Measurements from ENCODE around the gene CAMKV. TPM values are rescaled to one million over a fixed set of nuclear protein-coding genes. Genes with fewer than 3 reads are reported as not detected.
A peak's percentile ranks its signal among the peaks of the same experiment; 100 is the strongest.

CAMKV gene
- total and polyA plus RNA-seq, 2 experiments from 2014 or later, result 0.09 TPM; not detected in 1

DNA sequence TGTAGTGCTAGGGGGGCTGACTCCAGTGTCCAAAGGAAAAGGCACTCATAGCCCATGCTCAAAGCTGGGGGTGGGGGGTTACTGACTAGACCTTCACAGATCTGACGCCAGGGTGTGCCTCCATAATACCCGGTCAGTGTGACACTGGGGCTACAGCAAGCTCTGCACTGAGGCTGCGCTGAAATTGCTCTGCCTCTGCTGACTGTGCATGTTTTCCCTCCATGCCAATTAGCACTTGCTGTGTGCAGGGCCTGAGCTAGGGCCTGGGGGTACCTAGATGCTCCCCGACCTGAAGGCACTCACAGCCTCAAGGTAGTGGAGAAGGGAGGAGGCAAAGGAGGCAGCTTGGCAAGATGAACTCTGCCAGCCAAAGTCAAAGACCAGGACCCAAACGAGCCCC, 5.2 kb downstream of the CAMKV start:
- no peak overlapping the region for H3K4me3 ChIP-seq
- peaks cover 30% of the 10 kb centered on the region for H3K27me3 ChIP-seq
- no peaks in the 10 kb centered on the region for H3K9me3 ChIP-seq (ENCODE audit: low read depth)
- H3K27ac ChIP-seq, result no peak overlapping the region
- H3K4me1 ChIP-seq (ENCODE audit: low read depth), result peaks cover 5% of the 10 kb centered on the region
- TF ChIP-seq, protein P1, sequence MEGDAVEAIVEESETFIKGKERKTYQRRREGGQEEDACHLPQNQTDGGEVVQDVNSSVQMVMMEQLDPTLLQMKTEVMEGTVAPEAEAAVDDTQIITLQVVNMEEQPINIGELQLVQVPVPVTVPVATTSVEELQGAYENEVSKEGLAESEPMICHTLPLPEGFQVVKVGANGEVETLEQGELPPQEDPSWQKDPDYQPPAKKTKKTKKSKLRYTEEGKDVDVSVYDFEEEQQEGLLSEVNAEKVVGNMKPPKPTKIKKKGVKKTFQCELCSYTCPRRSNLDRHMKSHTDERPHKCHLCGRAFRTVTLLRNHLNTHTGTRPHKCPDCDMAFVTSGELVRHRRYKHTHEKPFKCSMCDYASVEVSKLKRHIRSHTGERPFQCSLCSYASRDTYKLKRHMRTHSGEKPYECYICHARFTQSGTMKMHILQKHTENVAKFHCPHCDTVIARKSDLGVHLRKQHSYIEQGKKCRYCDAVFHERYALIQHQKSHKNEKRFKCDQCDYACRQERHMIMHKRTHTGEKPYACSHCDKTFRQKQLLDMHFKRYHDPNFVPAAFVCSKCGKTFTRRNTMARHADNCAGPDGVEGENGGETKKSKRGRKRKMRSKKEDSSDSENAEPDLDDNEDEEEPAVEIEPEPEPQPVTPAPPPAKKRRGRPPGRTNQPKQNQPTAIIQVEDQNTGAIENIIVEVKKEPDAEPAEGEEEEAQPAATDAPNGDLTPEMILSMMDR (IDR thresholded peaks at IDR 0.05; ENCODE audit: low read depth, low read length), result no peak
- DNase-seq (ENCODE audit: low read depth in 1 of 2, low spot score in 1 of 2), result no peak
- H3K36me3 ChIP-seq, result no peaks in the 10 kb centered on the region

DNA sequence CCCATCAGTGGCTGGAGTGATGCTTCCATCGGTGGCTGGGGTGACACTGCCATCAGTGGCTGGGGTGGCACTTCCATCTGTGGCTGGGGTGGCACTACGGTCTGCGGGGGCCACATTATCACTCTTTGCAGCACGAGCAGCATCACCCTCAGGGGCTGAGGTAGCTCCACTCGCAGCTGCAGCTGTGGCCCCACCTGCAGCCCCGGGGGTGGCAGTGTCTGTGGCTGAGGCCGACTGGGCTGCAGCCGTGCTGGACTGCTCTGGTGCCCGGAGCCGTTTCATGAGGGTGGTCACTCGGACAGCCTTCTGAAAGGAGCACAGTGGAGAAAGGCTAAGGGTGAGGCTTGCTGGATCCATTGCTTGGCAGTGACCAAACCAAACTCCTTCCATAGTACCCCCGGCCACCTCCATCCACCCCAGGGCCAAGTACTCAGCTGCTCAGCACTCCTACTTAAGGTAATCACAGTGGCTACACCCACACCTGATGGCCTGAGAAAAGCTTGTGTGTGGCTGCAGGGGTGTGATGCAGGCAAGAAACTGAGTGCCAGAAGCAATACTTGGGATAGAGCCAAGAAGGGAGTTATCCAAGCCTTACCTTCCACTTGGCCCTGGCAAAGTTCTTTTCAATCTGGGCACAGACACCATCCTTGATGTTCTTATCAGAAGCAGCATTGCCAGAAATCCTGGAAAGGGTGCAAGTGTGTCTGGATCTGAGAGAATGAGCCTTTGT, 10.0 kb downstream of the CAMKV start:
- peaks cover 13% of the 10 kb centered on the region for H3K27me3 ChIP-seq

DNA sequence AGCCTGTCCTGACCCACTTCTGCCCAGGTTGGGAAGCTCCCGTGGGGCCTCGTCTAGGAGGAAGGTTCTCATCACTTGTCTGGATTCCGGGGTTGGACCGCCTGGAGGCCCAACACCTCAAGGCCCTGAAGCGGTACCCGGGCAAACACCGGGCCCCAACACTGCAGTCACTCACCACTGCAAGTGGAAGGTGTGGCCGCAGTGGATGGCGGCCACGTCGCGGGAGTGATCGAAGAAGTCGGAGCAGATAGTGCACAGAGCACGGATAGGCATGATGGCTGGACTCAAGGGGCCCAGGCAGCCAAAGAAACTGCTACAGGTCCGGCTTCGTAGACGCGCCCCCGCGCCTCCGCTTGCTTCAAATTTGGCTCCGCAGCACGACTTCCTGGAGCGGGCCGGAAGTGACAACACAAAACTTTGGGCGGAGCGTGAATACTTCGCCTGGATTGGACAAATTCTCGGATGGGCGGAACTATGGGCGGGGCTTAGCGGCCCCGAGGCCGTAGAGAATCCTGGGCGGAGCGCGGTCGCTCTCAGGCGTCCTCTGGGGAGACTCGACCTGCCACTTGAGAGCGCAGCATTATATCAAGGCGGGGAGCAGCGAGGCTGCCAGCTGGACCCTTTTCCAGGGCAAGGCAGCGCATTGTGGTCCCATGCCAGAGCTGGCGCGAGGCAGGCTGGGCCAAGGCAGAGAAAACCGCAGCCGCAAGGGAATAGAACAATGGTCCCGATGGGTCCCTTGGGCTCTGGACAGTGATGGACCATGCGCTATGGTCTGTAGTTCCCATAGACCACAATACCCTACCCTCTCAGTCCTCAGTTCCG, 13.3 kb downstream of the CAMKV start, which contains the start of gene TRAIP:
TSS of gene TRAIP (minus strand) at position 384 of the 825 bp plus-strand sequence. CDS start at position 273, 111 bp downstream.
- Histone ChIP-seq H3K4me1 (ENCODE audit: low read depth) (peaks cover 5% of the 10 kb centered on the region), H3K36me3 (no peaks in the 10 kb centered on the region), H3K4me3 (peak within 1 kb of the TSS; percentile 63), H3K9me3 (ENCODE audit: low read depth) (no peaks in the 10 kb centered on the region), H3K27ac (no peak within 1 kb of the TSS), H3K27me3 (no peaks in the 10 kb centered on the region)
- TF ChIP-seq, protein P1 (IDR thresholded peaks at IDR 0.05; ENCODE audit: low read depth, low read length), result no peak
- peak; percentile 94 to 98 for DNase-seq (ENCODE audit: low read depth in 1 of 2, low spot score in 1 of 2)

More for the DNA sequence above, 10.0 kb downstream of the CAMKV start:
- DNase-seq (ENCODE audit: low read depth in 1 of 2, low spot score in 1 of 2), result no peak
- TF ChIP-seq, protein P1 (IDR thresholded peaks at IDR 0.05; ENCODE audit: low read depth, low read length), result no peak
- H3K36me3 ChIP-seq, result no peaks in the 10 kb centered on the region
- peaks cover 5% of the 10 kb centered on the region for H3K4me1 ChIP-seq (ENCODE audit: low read depth)
- no peak overlapping the region for H3K4me3 ChIP-seq
- H3K27ac ChIP-seq, result no peak overlapping the region
- H3K9me3 ChIP-seq (ENCODE audit: low read depth), result no peaks in the 10 kb centered on the region

DNA sequence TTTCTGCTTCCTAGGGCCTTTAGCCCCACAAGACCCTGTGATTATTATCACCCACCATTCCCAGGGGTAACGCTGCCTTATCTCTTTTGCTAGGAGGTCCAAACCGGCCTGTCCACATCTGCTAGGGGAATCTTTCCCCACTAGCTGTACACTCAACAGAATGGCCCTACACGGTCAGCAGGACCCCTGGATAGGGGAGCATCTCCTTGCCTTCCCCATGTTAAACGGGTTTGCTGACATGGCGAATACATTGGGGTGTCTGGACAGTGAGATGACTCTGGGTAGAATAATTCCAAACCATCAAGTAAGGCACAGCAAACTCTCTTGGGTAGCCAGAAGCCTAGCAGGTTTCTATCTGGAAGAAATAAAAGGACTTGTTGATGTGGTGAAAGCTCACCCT, 14.0 kb downstream of the CAMKV start:
- TF ChIP-seq, protein P1 (IDR thresholded peaks at IDR 0.05; ENCODE audit: low read depth, low read length), result no peak
- no peaks in the 10 kb centered on the region for H3K9me3 ChIP-seq (ENCODE audit: low read depth)
- H3K4me1 ChIP-seq (ENCODE audit: low read depth), result peaks cover 5% of the 10 kb centered on the region
- H3K27me3 ChIP-seq, result no peaks in the 10 kb centered on the region
- no peak for DNase-seq (ENCODE audit: low read depth in 1 of 2, low spot score in 1 of 2)
- H3K27ac ChIP-seq, result no peak overlapping the region
- no peaks in the 10 kb centered on the region for H3K36me3 ChIP-seq
- peak overlapping the region; percentile 63 for H3K4me3 ChIP-seq

DNA sequence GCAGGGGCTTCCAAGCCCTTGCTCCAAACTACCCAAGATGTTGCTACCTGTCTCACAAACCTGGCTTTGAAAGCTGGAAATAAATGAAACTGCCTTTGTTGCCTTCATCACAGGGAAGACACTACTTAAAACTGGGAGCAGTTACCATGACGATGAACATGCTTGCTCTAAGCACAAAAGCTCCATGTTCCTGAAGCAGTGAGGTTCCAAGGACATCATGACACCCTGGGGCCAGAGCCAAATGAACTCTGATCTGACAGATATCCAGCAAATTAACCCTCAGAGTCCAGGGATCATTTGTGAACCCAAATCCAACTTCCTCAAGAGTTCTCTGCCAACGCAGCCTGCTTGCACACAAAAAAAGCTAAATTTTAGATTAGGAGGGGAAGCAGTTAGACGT, 24.0 kb downstream of the CAMKV start:
- no peak overlapping the region for H3K4me3 ChIP-seq
- H3K4me1 ChIP-seq (ENCODE audit: low read depth), result no peaks in the 10 kb centered on the region
- H3K36me3 ChIP-seq, result no peaks in the 10 kb centered on the region
- TF ChIP-seq, protein P1 (IDR thresholded peaks at IDR 0.05; ENCODE audit: low read depth, low read length), result no peak
- H3K27me3 ChIP-seq, result no peaks in the 10 kb centered on the region
- DNase-seq (ENCODE audit: low read depth in 1 of 2, low spot score in 1 of 2), result no peak
- H3K9me3 ChIP-seq (ENCODE audit: low read depth), result no peaks in the 10 kb centered on the region
- H3K27ac ChIP-seq, result no peak overlapping the region

All from cardiac muscle cell (in vitro differentiated cells and primary cell).